ENCODE results near the gene NMNAT3.

The NMNAT3 gene

DNA sequence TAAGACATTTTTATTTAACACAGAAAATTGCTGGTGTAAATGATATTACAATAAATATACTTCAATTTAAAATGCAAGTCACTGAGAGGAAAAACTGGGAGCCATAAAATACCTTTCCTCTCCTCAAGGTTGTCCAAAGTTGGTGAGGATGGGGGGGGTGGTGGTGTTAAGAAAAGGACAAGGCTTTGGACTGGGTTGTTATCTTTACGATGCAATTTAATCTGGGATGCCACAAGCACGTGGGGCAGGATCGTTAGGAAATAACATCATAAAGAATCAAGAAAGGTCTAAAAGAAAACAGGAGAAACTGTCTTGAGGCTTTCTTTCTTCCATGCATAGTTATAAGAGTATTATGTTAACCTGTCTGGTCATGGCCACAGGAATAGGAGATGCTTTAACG is 66.9 kb downstream of the NMNAT3 start:
- Histone ChIP-seq H3K27ac (no peak overlapping the region), H3K4me1 (ENCODE audit: low read depth, poor library complexity, severe bottlenecking) (no peaks in the 10 kb centered on the region), H3K4me2 (no peak overlapping the region), H3K36me3 (ENCODE audit: insufficient read depth) (no peaks in the 10 kb centered on the region), H4K20me1 (ENCODE audit: insufficient read depth) (no peaks in the 10 kb centered on the region), H3K27me3 (ENCODE audit: insufficient read depth, low read depth) (no peaks in the 10 kb centered on the region), H3K4me3 (IDR thresholded peaks at IDR 0.05; ENCODE audit: insufficient read depth, low read depth, low read length) (no peak overlapping the region), H3K9ac (no peak overlapping the region), H3K79me2 (ENCODE audit: insufficient read depth, low read depth) (no peaks in the 10 kb centered on the region), H2AFZ (ENCODE audit: low read depth) (no peak overlapping the region)
- TF ChIP-seq, protein P1, sequence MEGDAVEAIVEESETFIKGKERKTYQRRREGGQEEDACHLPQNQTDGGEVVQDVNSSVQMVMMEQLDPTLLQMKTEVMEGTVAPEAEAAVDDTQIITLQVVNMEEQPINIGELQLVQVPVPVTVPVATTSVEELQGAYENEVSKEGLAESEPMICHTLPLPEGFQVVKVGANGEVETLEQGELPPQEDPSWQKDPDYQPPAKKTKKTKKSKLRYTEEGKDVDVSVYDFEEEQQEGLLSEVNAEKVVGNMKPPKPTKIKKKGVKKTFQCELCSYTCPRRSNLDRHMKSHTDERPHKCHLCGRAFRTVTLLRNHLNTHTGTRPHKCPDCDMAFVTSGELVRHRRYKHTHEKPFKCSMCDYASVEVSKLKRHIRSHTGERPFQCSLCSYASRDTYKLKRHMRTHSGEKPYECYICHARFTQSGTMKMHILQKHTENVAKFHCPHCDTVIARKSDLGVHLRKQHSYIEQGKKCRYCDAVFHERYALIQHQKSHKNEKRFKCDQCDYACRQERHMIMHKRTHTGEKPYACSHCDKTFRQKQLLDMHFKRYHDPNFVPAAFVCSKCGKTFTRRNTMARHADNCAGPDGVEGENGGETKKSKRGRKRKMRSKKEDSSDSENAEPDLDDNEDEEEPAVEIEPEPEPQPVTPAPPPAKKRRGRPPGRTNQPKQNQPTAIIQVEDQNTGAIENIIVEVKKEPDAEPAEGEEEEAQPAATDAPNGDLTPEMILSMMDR (conservative IDR thresholded peaks at IDR 0.05; ENCODE audit: low read depth, low read length), result no peak

DNA sequence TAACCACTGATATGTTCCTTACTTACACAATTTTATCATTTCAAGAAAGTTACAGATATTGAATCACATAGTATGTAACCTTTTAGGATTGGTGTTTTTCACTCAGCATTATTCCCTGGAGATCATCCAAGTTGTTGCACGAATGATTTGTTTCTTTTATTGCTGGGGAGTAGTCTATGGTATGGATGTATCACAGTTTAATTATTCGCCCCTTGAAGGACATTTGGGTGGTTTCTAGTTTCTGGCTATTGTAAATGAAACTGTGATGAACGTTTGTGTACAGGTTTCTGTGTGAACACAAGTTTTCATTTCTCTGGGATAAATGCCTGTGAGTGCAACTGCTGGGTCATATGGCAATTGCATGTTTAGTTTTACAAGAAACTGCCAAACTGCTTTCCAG is 68.8 kb downstream of the NMNAT3 start:
- H2AFZ ChIP-seq (ENCODE audit: low read depth), result no peak overlapping the region
- H3K36me3 ChIP-seq (ENCODE audit: insufficient read depth), result no peaks in the 10 kb centered on the region
- no peak overlapping the region for H3K9ac ChIP-seq
- TF ChIP-seq, protein P1 (conservative IDR thresholded peaks at IDR 0.05; ENCODE audit: low read depth, low read length), result no peak
- H3K27me3 ChIP-seq (ENCODE audit: insufficient read depth, low read depth), result no peaks in the 10 kb centered on the region
- no peaks in the 10 kb centered on the region for H3K4me1 ChIP-seq (ENCODE audit: low read depth, poor library complexity, severe bottlenecking)
- H3K27ac ChIP-seq, result no peak overlapping the region
- H3K4me2 ChIP-seq, result no peak overlapping the region
- no peaks in the 10 kb centered on the region for H3K79me2 ChIP-seq (ENCODE audit: insufficient read depth, low read depth)
- H4K20me1 ChIP-seq (ENCODE audit: insufficient read depth), result no peaks in the 10 kb centered on the region
- H3K4me3 ChIP-seq (IDR thresholded peaks at IDR 0.05; ENCODE audit: insufficient read depth, low read depth, low read length), result no peak overlapping the region

DNA sequence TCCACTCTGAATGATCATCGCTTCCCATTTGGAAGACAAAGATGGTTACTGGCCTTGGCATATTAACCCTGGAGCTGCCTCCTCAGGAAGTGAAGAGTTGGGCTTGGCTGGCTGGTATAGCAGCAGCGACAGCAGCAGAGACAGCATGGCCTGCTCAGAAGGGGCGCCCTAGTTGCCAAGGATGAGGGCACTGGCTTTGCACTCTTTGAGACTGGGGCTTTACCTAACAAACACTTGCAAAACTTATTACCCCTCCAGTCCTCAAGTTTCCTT is 69.7 kb downstream of the NMNAT3 start:
- H2AFZ ChIP-seq (ENCODE audit: low read depth), result no peak overlapping the region
- no peak overlapping the region for H3K27ac ChIP-seq
- TF ChIP-seq, protein P1 (conservative IDR thresholded peaks at IDR 0.05; ENCODE audit: low read depth, low read length), result no peak
- no peak overlapping the region for H3K4me2 ChIP-seq
- no peak overlapping the region for H3K9ac ChIP-seq
- no peak overlapping the region for H3K4me3 ChIP-seq (IDR thresholded peaks at IDR 0.05; ENCODE audit: insufficient read depth, low read depth, low read length)
- H3K79me2 ChIP-seq (ENCODE audit: insufficient read depth, low read depth), result no peaks in the 10 kb centered on the region
- no peaks in the 10 kb centered on the region for H3K36me3 ChIP-seq (ENCODE audit: insufficient read depth)
- no peaks in the 10 kb centered on the region for H3K27me3 ChIP-seq (ENCODE audit: insufficient read depth, low read depth)
- no peaks in the 10 kb centered on the region for H3K4me1 ChIP-seq (ENCODE audit: low read depth, poor library complexity, severe bottlenecking)
- no peaks in the 10 kb centered on the region for H4K20me1 ChIP-seq (ENCODE audit: insufficient read depth)

DNA sequence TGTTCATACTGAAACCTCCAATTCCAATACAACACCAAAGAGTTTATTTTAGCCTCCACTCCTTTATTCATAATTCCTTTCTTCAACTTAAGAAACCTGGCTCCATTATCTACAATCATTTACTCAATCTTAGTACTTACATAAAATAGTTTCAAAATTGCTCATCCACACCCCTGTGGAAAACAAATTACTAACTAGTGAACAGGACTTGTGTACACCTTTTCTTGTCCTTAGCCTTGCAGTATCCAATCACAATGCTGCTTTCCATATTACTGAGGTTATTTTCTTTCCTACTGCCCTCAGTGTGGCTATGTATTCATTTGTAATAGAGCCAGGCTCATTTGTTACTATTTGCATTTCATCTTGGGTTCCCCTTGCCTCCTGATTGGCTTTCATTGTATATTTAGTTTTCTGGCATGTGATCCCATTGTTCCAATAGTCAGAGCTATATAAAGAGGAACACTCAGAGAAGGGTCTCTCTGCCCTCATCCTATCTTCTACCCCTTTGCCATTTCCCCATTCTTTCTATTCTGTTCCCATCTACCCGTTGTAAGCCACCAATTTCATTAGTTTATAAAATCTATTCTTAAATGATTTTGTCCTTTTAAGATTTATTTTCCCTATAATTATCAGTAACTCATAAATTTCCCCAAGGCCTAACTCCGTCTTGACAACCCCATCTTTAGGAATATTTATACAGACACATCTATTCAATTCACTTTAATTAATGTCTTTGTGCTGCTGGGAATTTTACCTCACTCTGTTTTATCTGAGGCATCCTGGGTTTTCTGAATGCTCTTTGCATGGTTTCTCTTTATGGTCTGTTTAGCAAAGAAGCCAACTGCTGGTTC is 70.3 kb downstream of the NMNAT3 start:
- H3K36me3 ChIP-seq (ENCODE audit: insufficient read depth), result no peaks in the 10 kb centered on the region
- no peaks in the 10 kb centered on the region for H3K4me1 ChIP-seq (ENCODE audit: low read depth, poor library complexity, severe bottlenecking)
- no peaks in the 10 kb centered on the region for H4K20me1 ChIP-seq (ENCODE audit: insufficient read depth)
- no peak overlapping the region for H2AFZ ChIP-seq (ENCODE audit: low read depth)
- no peak overlapping the region for H3K9ac ChIP-seq
- no peak overlapping the region for H3K4me3 ChIP-seq (IDR thresholded peaks at IDR 0.05; ENCODE audit: insufficient read depth, low read depth, low read length)
- TF ChIP-seq, protein P1 (conservative IDR thresholded peaks at IDR 0.05; ENCODE audit: low read depth, low read length), result no peak
- no peak overlapping the region for H3K27ac ChIP-seq
- no peak overlapping the region for H3K4me2 ChIP-seq
- H3K79me2 ChIP-seq (ENCODE audit: insufficient read depth, low read depth), result no peaks in the 10 kb centered on the region
- H3K27me3 ChIP-seq (ENCODE audit: insufficient read depth, low read depth), result no peaks in the 10 kb centered on the region
